CD4-positive, alpha-beta T cell (primary cell): ENCODE data around the gene ABCA13. TPM values are rescaled to one million over a fixed set of nuclear protein-coding genes. Genes with fewer than 3 reads are reported as not detected.

Experiments used
- ATAC-seq: fragments of 200-7000 bp; cut with Tn5 transposase; one replicate; pipeline ENCODE4 v1.10.0; 2022; ENCODE audit warnings: mild to moderate bottlenecking; ENCODE audit not compliant: poor library complexity
- CTCF ChIA-PET: fragments of 350-600 bp; sonication (Branson Sonifier 250); formaldehyde crosslinking; loops from one replicate; lab custom pipeline; 2021; ENCODE audit warnings: antibody characterized with exemption, inconsistent platforms; lab: Charles Lee
- POLR2A ChIA-PET: fragments of 350-600 bp; sonication (Branson Sonifier 250); formaldehyde crosslinking; loops from one replicate; lab custom pipeline; 2021; ENCODE audit warnings: antibody characterized with exemption, inconsistent platforms; lab: Charles Lee
- DNase-seq, 14 experiments: peaks; one replicate each; pipeline ENCODE4 v3.0.0-alpha.2; 2013 to 2020; ENCODE audit warnings: mixed read lengths in 2 of 14
- H3K27ac ChIP-seq, 2 donors: one replicate each; pipeline versions ENCODE4 v1.5.1 to v1.7.0; 2013; ENCODE audit warnings: low read length in 2 of 2, low read depth in 1 of 2, mild to moderate bottlenecking in 1 of 2
- H3K27me3 ChIP-seq, 2 experiments: 1 replicate in 1 of 2; 2 replicates in 1 of 2; pipeline versions ENCODE4 v1.6.1 to v1.7.0; 2013; ENCODE audit warnings: low read length in 2 of 2, control low read depth in 1 of 2, mild to moderate bottlenecking in 1 of 2, moderate library complexity in 1 of 2; ENCODE audit not compliant: insufficient read depth in 2 of 2, control insufficient read depth in 1 of 2
- H3K36me3 ChIP-seq: one replicate; pipeline ENCODE4 v1.6.1; 2013; ENCODE audit warnings: low read length, control low read depth; ENCODE audit not compliant: insufficient read depth
- H3K4me1 ChIP-seq: one replicate; pipeline ENCODE4 v1.6.1; 2013; ENCODE audit warnings: low read length, control low read depth; ENCODE audit not compliant: insufficient read depth
- H3K4me3 ChIP-seq: one replicate; pipeline ENCODE4 v1.5.1; 2013; ENCODE audit warnings: mild to moderate bottlenecking, low read length, moderate library complexity
- H3K9me3 ChIP-seq, 2 experiments: 1 replicate in 1 of 2; 2 replicates in 1 of 2; pipeline versions ENCODE4 v1.6.1 to v1.7.0; 2013; ENCODE audit warnings: low read length in 2 of 2, mild to moderate bottlenecking in 2 of 2, control low read depth in 1 of 2, moderate library complexity in 1 of 2; ENCODE audit not compliant: control insufficient read depth in 1 of 2, insufficient read depth in 1 of 2
- H3K27ac Mint-ChIP-seq: one replicate; pipeline ENCODE4 v1.8.0; 2020; ENCODE audit warnings: mixed read lengths
- H3K27me3 Mint-ChIP-seq: one replicate; pipeline ENCODE4 v1.8.0; 2021; ENCODE audit warnings: mixed read lengths
- H3K36me3 Mint-ChIP-seq: one replicate; pipeline ENCODE4 v1.8.0; 2021; ENCODE audit warnings: low read depth, mixed read lengths
- H3K4me1 Mint-ChIP-seq: one replicate; pipeline ENCODE4 v1.8.0; 2021; ENCODE audit warnings: low read depth, mixed read lengths
- H3K4me3 Mint-ChIP-seq: one replicate; pipeline ENCODE4 v1.8.0; 2020; ENCODE audit warnings: mild to moderate bottlenecking, mixed read lengths
- H3K9me3 Mint-ChIP-seq: one replicate; pipeline ENCODE4 v1.8.0; 2020; ENCODE audit warnings: mixed read lengths
- CTCF ChIP-seq: fragments of 200-600 bp; IDR thresholded peaks from one replicate; pipeline ENCODE4 v1.8.0; 2022; ENCODE audit warnings: antibody characterized with exemption, mild to moderate bottlenecking
- intact Hi-C, 2 experiments: fragments of 100-400 bp; cut with DNase I in 1 of 2; cut with micrococcal nuclease in 1 of 2; formaldehyde crosslinking; loops; one replicate each; pipeline versions ENCODE4 v1.15.1 to v1.9.0; 2023 to 2025; cut with DNase I, micrococcal nuclease
- total RNA-seq, 174 experiments: library from RNA in 2 of 174; stranded (reverse) in 2 of 174; gene quantifications; one replicate each; pipeline ENCODE4 v1.2.3 and lab custom pipeline; 2021 to 2026

ABCA13 gene
- total RNA-seq, 2 experiments from 2014 or later: not detected

DNA sequence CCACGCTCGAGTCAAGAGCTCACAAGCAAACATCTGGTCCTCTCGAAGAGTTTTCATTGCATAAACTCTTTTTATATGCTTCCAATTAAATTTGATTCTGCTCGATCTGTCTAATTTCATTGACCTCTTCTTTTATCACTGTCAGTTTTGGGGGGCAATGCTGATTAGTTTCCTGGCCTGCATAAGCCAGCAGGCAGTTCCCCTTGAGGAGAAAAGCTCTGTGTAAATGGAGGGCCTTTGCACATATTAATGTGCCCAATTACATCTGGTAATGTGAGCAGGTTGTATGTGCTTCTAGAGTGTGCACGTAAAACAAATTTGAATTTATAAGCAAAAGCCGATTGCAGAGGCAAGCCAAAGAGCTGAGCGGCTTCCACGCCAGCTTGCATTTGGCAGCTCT lies 210.3 kb downstream of the ABCA13 start:
- no peaks in the 10 kb centered on the region for H3K36me3 ChIP-seq
- no peaks in the 10 kb centered on the region for H3K9me3 ChIP-seq
- DNase-seq: no peak
- Mint-ChIP-seq H3K27ac (no peak overlapping the region), H3K4me1 (no peaks in the 10 kb centered on the region), H3K27me3 (no peaks in the 10 kb centered on the region), H3K4me3 (no peak overlapping the region), H3K9me3 (no peaks in the 10 kb centered on the region), H3K36me3 (no peaks in the 10 kb centered on the region)
- intact Hi-C loops: no loop called here
- ChIA-PET CTCF (no interaction called here), POLR2A (no interaction called here)
- ATAC-seq: no peak
- no peak for TF ChIP-seq CTCF
- H3K4me1 ChIP-seq: no peaks in the 10 kb centered on the region
- no peaks in the 10 kb centered on the region for H3K27me3 ChIP-seq
- no peak overlapping the region for H3K4me3 ChIP-seq
- no peak overlapping the region for H3K27ac ChIP-seq

GRCh38 chr7:48384180-48384752 lies 213.0 kb downstream of the ABCA13 start:
- CTCF ChIA-PET: no interaction called here
- Mint-ChIP-seq H3K4me1 (no peaks in the 10 kb centered on the region), H3K4me3 (no peak overlapping the region), H3K9me3 (no peaks in the 10 kb centered on the region), H3K27ac (no peak overlapping the region), H3K36me3 (no peaks in the 10 kb centered on the region), H3K27me3 (no peaks in the 10 kb centered on the region)
- Histone ChIP-seq H3K27ac (no peak overlapping the region), H3K4me1 (no peaks in the 10 kb centered on the region), H3K4me3 (no peak overlapping the region), H3K9me3 (no peaks in the 10 kb centered on the region), H3K27me3 (no peaks in the 10 kb centered on the region), H3K36me3 (no peaks in the 10 kb centered on the region)
- DNase-seq: no peak
- POLR2A ChIA-PET: no interaction called here
- ATAC-seq: no peak
- intact Hi-C loops: no loop called here
- TF ChIP-seq CTCF: no peak

DNA sequence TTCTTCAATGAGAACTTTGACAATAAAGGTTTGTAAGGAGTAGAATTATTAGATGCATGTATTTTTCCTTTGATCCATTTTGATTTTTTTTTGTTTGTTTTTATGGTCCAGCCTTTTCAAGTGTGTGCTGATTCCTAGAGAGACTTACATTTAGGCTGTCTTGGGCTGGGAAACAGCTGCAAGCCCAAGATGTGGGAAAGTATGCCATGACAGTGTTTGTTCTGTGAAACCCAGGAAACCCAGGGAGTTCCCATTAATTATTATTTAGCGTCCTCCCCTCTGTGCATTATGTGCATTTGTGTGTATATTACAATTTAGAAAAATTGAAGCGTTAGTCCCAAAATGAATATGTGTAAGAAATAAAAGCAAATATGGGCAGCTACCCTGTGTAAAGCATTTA lies 216.7 kb downstream of the ABCA13 start:
- ATAC-seq (no peak), DNase-seq (no peak)
- no peaks in the 10 kb centered on the region for H3K9me3 Mint-ChIP-seq
- intact Hi-C loops: no loop called here
- ChIA-PET CTCF (no interaction called here), POLR2A (no interaction called here)
- no peaks in the 10 kb centered on the region for H3K36me3 Mint-ChIP-seq
- no peak overlapping the region for H3K27ac ChIP-seq
- H3K27ac Mint-ChIP-seq: no peak overlapping the region
- H3K4me3 Mint-ChIP-seq: no peak overlapping the region
- H3K4me3 ChIP-seq: no peak overlapping the region
- no peaks in the 10 kb centered on the region for H3K4me1 ChIP-seq
- no peaks in the 10 kb centered on the region for H3K4me1 Mint-ChIP-seq
- no peaks in the 10 kb centered on the region for H3K9me3 ChIP-seq
- H3K27me3 Mint-ChIP-seq: no peaks in the 10 kb centered on the region
- H3K36me3 ChIP-seq: no peaks in the 10 kb centered on the region
- no peak for TF ChIP-seq CTCF
- no peaks in the 10 kb centered on the region for H3K27me3 ChIP-seq
